Ovary (tissue), 9 donors: ENCODE measurements around the gene CASTOR2. TPM values are rescaled to one million over a fixed set of nuclear protein-coding genes. Genes with fewer than 3 reads are reported as not detected.

Experiments used
- DNase-seq, 5 donors: peaks; one replicate each; pipeline ENCODE4 v3.0.0-alpha.2; 2019 to 2020
- H3K27ac ChIP-seq, 2 donors: fragments of 200-600 bp; one replicate each; pipeline versions ENCODE4 v1.5.1 to v1.8.0; 2019 to 2022
- H3K27me3 ChIP-seq: fragments of 200-600 bp; one replicate; pipeline ENCODE4 v1.8.0; 2022
- H3K36me3 ChIP-seq: fragments of 200-600 bp; sonication (generic); one replicate; pipeline ENCODE4 v1.5.1; 2019
- H3K4me1 ChIP-seq: one replicate; pipeline ENCODE4 v1.8.1; 2013; ENCODE audit warnings: mild to moderate bottlenecking, moderate library complexity; ENCODE audit not compliant: insufficient read depth
- H3K4me3 ChIP-seq: fragments of 200-600 bp; sonication (generic); one replicate; pipeline ENCODE4 v1.5.1; 2017
- H3K9me3 ChIP-seq, 2 donors: fragments of 200-600 bp in 1 of 2; sonication (generic) in 1 of 2; one replicate each; pipeline versions ENCODE4 v1.5.1 to v1.8.1; 2013 to 2019; ENCODE audit warnings: mild to moderate bottlenecking in 1 of 2, moderate library complexity in 1 of 2
- CTCF ChIP-seq, 3 donors: fragments of 450-650 bp in 2 of 3; fragments of 200-600 bp in 1 of 3; IDR thresholded peaks; one replicate each; pipeline versions ENCODE4 v1.5.1 to v1.8.0; 2016 to 2022; ENCODE audit warnings: antibody characterized with exemption in 3 of 3, mild to moderate bottlenecking in 1 of 3
- EP300 ChIP-seq: sonication (generic); formaldehyde crosslinking; IDR thresholded peaks from one replicate; pipeline ENCODE4 v1.6.1; 2017; ENCODE audit warnings: antibody characterized with exemption
- POLR2A ChIP-seq: fragments of 450-650 bp; IDR thresholded peaks from one replicate; pipeline ENCODE4 v1.6.1; 2017; ENCODE audit warnings: antibody characterized with exemption, mild to moderate bottlenecking, moderate library complexity
- WGBS, 3 donors: extraction: QIAGEN DNeasy Blood & Tissue Kit in 1 of 3; methylation state at CpG; one replicate each; pipeline versions ENCODE4 v1.1.5 to v1.1.7; 2013 to 2017; 5-methylcytosine and 5-hydroxymethylcytosine counted together
- intact Hi-C, 4 donors: fragments of 100-400 bp; cut with DNase I; formaldehyde crosslinking; loops; one replicate each; pipeline versions ENCODE4 v1.11.0 to v1.15.1; 2022 to 2023
- polyA plus RNA-seq, 2 donors: library from polyadenylated mRNA; stranded (reverse); fragments of 200-250 nt in 1 of 2; fragments of 350-450 nt in 1 of 2; fragmentation: Illumina TruSeq in 1 of 2; extraction: RNeasy Lipid Tissue Mini Kit (QIAGEN cat#74804) in 1 of 2; gene quantifications; one replicate each; pipeline ENCODE4 v1.2.3, GENCODE V29; 2013 to 2014
- total RNA-seq, 7 donors: library from RNA; depleted of rRNA in 2 of 7; stranded (reverse); fragments of >200 nt in 2 of 7; fragmentation: NEBNext Ultra II Directional in 3 of 7; extraction: Animal tissue kit (Norgen Biotek cat#: 25700) in 3 of 7; gene quantifications; one replicate each; pipeline versions ENCODE4 v1.1.0 to v1.2.4, GENCODE V29; 2016 to 2023
- donor health status: DM: no; HTN: no; CAD: no; lungs with moderate emphysema.
- donor health status: DM: no; HTN: no; CAD: no.
- donor health status: Bipolar disorder and iron deficiency.
- donor health status: DM: yes; HTN: yes; CAD: no.
- donor health status: DM: no; HTN: no; CAD: no.
- donor health status: DM: yes; HTN: yes; CAD: no.

The CASTOR2 gene
- total and polyA plus RNA-seq, 9 donors: 1.9 to 34.4 (median 13.3) TPM

GRCh38 chr7:75017832-75018231 lies 53.3 kb downstream of the CASTOR2 start:
- WGBS, 3 donors: 90 to 97% (median 93%) methylated on average over 18 of the region's 18 CpGs
- intact Hi-C loops: no loop called here
- Histone ChIP-seq H3K27ac (no peak overlapping the region), H3K4me1 (peaks cover 3% of the 10 kb centered on the region), H3K4me3 (no peak overlapping the region), H3K36me3 (no peaks in the 10 kb centered on the region), H3K9me3 (no peaks in the 10 kb centered on the region), H3K27me3 (no peaks in the 10 kb centered on the region)
- no peak for DNase-seq
- no peak for TF ChIP-seq POLR2A
- TF ChIP-seq EP300: no peak
- no peak for TF ChIP-seq CTCF (IDR thresholded peaks at IDR 0.05)

GRCh38 chr7:75018570-75019364 lies 54.3 kb downstream of the CASTOR2 start:
- Histone ChIP-seq H3K27ac (no peak overlapping the region), H3K4me3 (no peak overlapping the region), H3K9me3 (no peaks in the 10 kb centered on the region), H3K27me3 (no peaks in the 10 kb centered on the region), H3K36me3 (no peaks in the 10 kb centered on the region), H3K4me1 (peaks cover 3% of the 10 kb centered on the region)
- WGBS, 3 donors: 91 to 95% (median 95%) methylated on average over 12 of the region's 12 CpGs
- no peak for DNase-seq
- intact Hi-C loops: no loop called here
- TF ChIP-seq EP300 (no peak), POLR2A (no peak), CTCF (IDR thresholded peaks at IDR 0.05) (no peak)

GRCh38 chr7:75019800-75020199 lies 55.3 kb downstream of the CASTOR2 start:
- intact Hi-C loops: no loop called here

GRCh38 chr7:75024922-75025321 lies 60.4 kb downstream of the CASTOR2 start:
- no peak overlapping the region for H3K4me3 ChIP-seq
- TF ChIP-seq POLR2A: no peak
- no peak for TF ChIP-seq EP300
- no peak for TF ChIP-seq CTCF (IDR thresholded peaks at IDR 0.05)
- WGBS, 3 donors: 85 to 91% (median 90%) methylated on average over 12 to 17 of the region's 17 CpGs
- no peak for DNase-seq
- no peaks in the 10 kb centered on the region for H3K9me3 ChIP-seq
- no peaks in the 10 kb centered on the region for H3K27me3 ChIP-seq
- no peak overlapping the region for H3K27ac ChIP-seq
- H3K36me3 ChIP-seq: no peaks in the 10 kb centered on the region
- intact Hi-C loops: no loop called here
- H3K4me1 ChIP-seq: no peaks in the 10 kb centered on the region

More at GRCh38 chr7:75019800-75020199, 55.3 kb downstream of the CASTOR2 start:
- H3K27me3 ChIP-seq: no peaks in the 10 kb centered on the region
- no peaks in the 10 kb centered on the region for H3K9me3 ChIP-seq
- TF ChIP-seq EP300 (no peak), POLR2A (no peak), CTCF (IDR thresholded peaks at IDR 0.05) (no peak)
- no peak for DNase-seq
- no peak overlapping the region for H3K4me3 ChIP-seq
- WGBS, 3 donors: 94 to 98% (median 97%) methylated on average over 14 of the region's 14 CpGs
- no peaks in the 10 kb centered on the region for H3K36me3 ChIP-seq
- H3K27ac ChIP-seq: no peak overlapping the region
- H3K4me1 ChIP-seq: no peaks in the 10 kb centered on the region
